Measurements from ENCODE around the gene CLDN5. TPM values are rescaled to one million over a fixed set of nuclear protein-coding genes. Genes with fewer than 3 reads are reported as not detected.

Gene CLDN5
- total RNA-seq, 1 donor from 2014 or later: not detected

- no peak overlapping the region for H3K9ac ChIP-seq (ENCODE audit: low read length)
- no peak overlapping the region for H2AFZ ChIP-seq (ENCODE audit: low read depth, low read length)
- H3K4me2 ChIP-seq (ENCODE audit: low read length): no peak overlapping the region
- peaks cover 1% of the 10 kb centered on the region for H3K4me1 Mint-ChIP-seq (ENCODE audit: low read depth, unreplicated experiment)
- H3K36me3 Mint-ChIP-seq (ENCODE audit: low read depth, unreplicated experiment): peaks cover 3% of the 10 kb centered on the region
- H3K27me3 Mint-ChIP-seq (ENCODE audit: low read depth, unreplicated experiment): peaks cover 11% of the 10 kb centered on the region
- H3K4me1 ChIP-seq (ENCODE audit: insufficient read depth, low read length): no peaks in the 10 kb centered on the region
- H3K36me3 ChIP-seq (ENCODE audit: insufficient read depth, low read length): no peaks in the 10 kb centered on the region
- FAIRE-seq: no peak
- no peaks in the 10 kb centered on the region for H3K9me3 Mint-ChIP-seq (ENCODE audit: unreplicated experiment)
- H3K27ac ChIP-seq (ENCODE audit: low read depth, low read length): no peak overlapping the region
- H3K79me2 ChIP-seq (ENCODE audit: insufficient read depth, low read length): no peaks in the 10 kb centered on the region
- no peaks in the 10 kb centered on the region for H3K9me3 ChIP-seq (ENCODE audit: insufficient read depth, low read depth, low read length)
- no peak overlapping the region for H3K4me3 Mint-ChIP-seq (ENCODE audit: unreplicated experiment)
- H3K27me3 ChIP-seq (ENCODE audit: insufficient read depth, low read length): peaks cover 4% of the 10 kb centered on the region
- no peak for DNase-seq (ENCODE audit: low read depth)
- H4K20me1 ChIP-seq (ENCODE audit: insufficient read depth, low read length): no peaks in the 10 kb centered on the region
- H3K27ac Mint-ChIP-seq (ENCODE audit: unreplicated experiment): no peak overlapping the region
- TF ChIP-seq CTCF (IDR thresholded peaks at IDR 0.05; ENCODE audit: insufficient read depth, low read depth, low read length) (no peak), EZH2 (IDR thresholded peaks at IDR 0.05; ENCODE audit: insufficient read depth, low read length) (no peak)
- no peak overlapping the region for H3K4me3 ChIP-seq (ENCODE audit: insufficient read depth, low read depth, low read length)
Measured at GRCh38 chr22:19566279-19567156, 42.3 kb upstream of the CLDN5 start.

GRCh38 chr22:19565382-19566278, 41.4 kb upstream of the CLDN5 start:
- Mint-ChIP-seq H3K27ac (ENCODE audit: unreplicated experiment) (no peak overlapping the region), H3K4me3 (ENCODE audit: unreplicated experiment) (no peak overlapping the region), H3K4me1 (ENCODE audit: low read depth, unreplicated experiment) (no peaks in the 10 kb centered on the region), H3K27me3 (ENCODE audit: low read depth, unreplicated experiment) (peaks cover 11% of the 10 kb centered on the region), H3K9me3 (ENCODE audit: unreplicated experiment) (no peaks in the 10 kb centered on the region), H3K36me3 (ENCODE audit: low read depth, unreplicated experiment) (peaks cover 3% of the 10 kb centered on the region)
- DNase-seq (ENCODE audit: low read depth) (no peak), FAIRE-seq (no peak)
- H3K79me2 ChIP-seq (ENCODE audit: insufficient read depth, low read length): no peaks in the 10 kb centered on the region
- H3K4me1 ChIP-seq (ENCODE audit: insufficient read depth, low read length): no peaks in the 10 kb centered on the region
- no peak overlapping the region for H3K4me2 ChIP-seq (ENCODE audit: low read length)
- peaks cover 4% of the 10 kb centered on the region for H3K27me3 ChIP-seq (ENCODE audit: insufficient read depth, low read length)
- H2AFZ ChIP-seq (ENCODE audit: low read depth, low read length): no peak overlapping the region
- H3K4me3 ChIP-seq (ENCODE audit: insufficient read depth, low read depth, low read length): no peak overlapping the region
- no peak for TF ChIP-seq CTCF (IDR thresholded peaks at IDR 0.05; ENCODE audit: insufficient read depth, low read depth, low read length)
- TF ChIP-seq EZH2 (IDR thresholded peaks at IDR 0.05; ENCODE audit: insufficient read depth, low read length): no peak
- no peak overlapping the region for H3K9ac ChIP-seq (ENCODE audit: low read length)
- no peak overlapping the region for H3K27ac ChIP-seq (ENCODE audit: low read depth, low read length)
- no peaks in the 10 kb centered on the region for H3K9me3 ChIP-seq (ENCODE audit: insufficient read depth, low read depth, low read length)
- no peaks in the 10 kb centered on the region for H3K36me3 ChIP-seq (ENCODE audit: insufficient read depth, low read length)
- no peaks in the 10 kb centered on the region for H4K20me1 ChIP-seq (ENCODE audit: insufficient read depth, low read length)

All from astrocyte (in vitro differentiated cells and primary cell).